ENCODE data around the gene CC2D1A. TPM values are rescaled to one million over a fixed set of nuclear protein-coding genes. Genes with fewer than 3 reads are reported as not detected.
"Not testable (repeated sequence)": the region's sequence is repeated elsewhere in the genome, so short reads cannot be mapped to it uniquely, and the experiment has no call there.

CC2D1A gene
- total RNA-seq, 2 experiments from 2014 or later, result 25.8 to 31.0 TPM

GRCh38 chr19:13909430-13909829 is 3.4 kb downstream of the CC2D1A start:
- no peak for DNase-seq
- Mint-ChIP-seq H3K4me3 (no peak overlapping the region), H3K27ac (no peak overlapping the region), H3K9me3 (no peaks in the 10 kb centered on the region), H3K4me1 (ENCODE audit: low read depth) (peaks cover 20% of the 10 kb centered on the region), H3K27me3 (no peaks in the 10 kb centered on the region), H3K36me3 (peaks cover 21% of the 10 kb centered on the region)
- intact Hi-C loops (cut with micrococcal nuclease), result no loop called here
- CTCF ChIA-PET, result interaction anchor here (0.6 kb wide), 1 partner anchor 139 kb away, joined by 3 read pairs; no protein-coding TSS in a partner anchor
- POLR2A ChIA-PET, result interaction anchor here (0.7 kb wide), 1 partner anchor 12 kb away, joined by 5 read pairs; no protein-coding TSS in a partner anchor

DNA sequence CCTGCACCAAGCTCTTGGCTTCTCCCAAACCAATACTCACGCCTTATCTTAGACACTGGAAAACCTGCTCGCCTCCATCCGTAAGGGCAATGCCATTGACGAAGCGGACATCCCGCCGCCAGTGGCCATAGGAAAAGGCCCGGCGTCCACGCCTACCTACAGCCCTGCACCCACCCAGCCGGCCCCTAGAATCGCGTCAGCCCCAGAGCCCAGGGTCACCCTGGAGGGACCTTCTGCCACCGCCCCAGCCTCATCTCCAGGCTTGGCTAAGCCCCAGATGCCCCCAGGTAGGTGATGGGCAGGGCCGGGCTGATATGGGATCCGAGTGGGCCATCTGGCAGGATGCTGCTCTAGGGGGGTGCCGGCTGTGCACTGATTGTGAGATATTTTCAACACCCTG is 7.4 kb downstream of the CC2D1A start:
- H3K4me1 Mint-ChIP-seq (ENCODE audit: low read depth), result no peaks in the 10 kb centered on the region
- peaks cover 20% of the 10 kb centered on the region for H3K36me3 Mint-ChIP-seq
- no peak overlapping the region for H3K27ac Mint-ChIP-seq
- CTCF ChIA-PET, result interaction anchor here (1.5 kb wide), 1 partner anchor 159 kb away, joined by 3 read pairs; the partner anchor contains the start of gene MISP3
- H3K27me3 Mint-ChIP-seq, result no peaks in the 10 kb centered on the region
- no peak overlapping the region for H3K4me3 Mint-ChIP-seq
- POLR2A ChIA-PET, result no interaction called here
- no peak for DNase-seq
- intact Hi-C loops (cut with micrococcal nuclease), result no loop called here
- H3K9me3 Mint-ChIP-seq, result no peaks in the 10 kb centered on the region

- peaks cover 18% of the 10 kb centered on the region for H3K36me3 Mint-ChIP-seq
- H3K27ac Mint-ChIP-seq, result no peak overlapping the region
These were observed 8.8 kb downstream of the CC2D1A start for GRCh38 chr19:13914777-13915176.

GRCh38 chr19:13917888-13918406 is 11.9 kb downstream of the CC2D1A start:
- Mint-ChIP-seq H3K27ac (no peak overlapping the region), H3K4me1 (ENCODE audit: low read depth) (no peaks in the 10 kb centered on the region), H3K27me3 (no peaks in the 10 kb centered on the region), H3K4me3 (no peak overlapping the region), H3K9me3 (peaks cover 7% of the 10 kb centered on the region), H3K36me3 (peaks cover 29% of the 10 kb centered on the region)
- ChIA-PET CTCF (interaction anchor here (0.6 to 0.8 kb wide), 2 partner anchors 16 to 554 kb away, joined by 3 read pairs; no protein-coding TSS in a partner anchor), POLR2A (no interaction called here)
- intact Hi-C loops (cut with micrococcal nuclease), result no loop called here
- no peak for DNase-seq

More at GRCh38 chr19:13914777-13915176, 8.8 kb downstream of the CC2D1A start:
- intact Hi-C loops (cut with micrococcal nuclease), result no loop called here
- no peaks in the 10 kb centered on the region for H3K4me1 Mint-ChIP-seq (ENCODE audit: low read depth)
- ChIA-PET POLR2A (no interaction called here), CTCF (interaction anchor here (1.5 kb wide), 1 partner anchor 157 kb away, joined by 3 read pairs; the partner anchor contains the start of gene MISP3)
- H3K4me3 Mint-ChIP-seq, result no peak overlapping the region
- no peaks in the 10 kb centered on the region for H3K9me3 Mint-ChIP-seq
- no peaks in the 10 kb centered on the region for H3K27me3 Mint-ChIP-seq
- no peak for DNase-seq

DNA sequence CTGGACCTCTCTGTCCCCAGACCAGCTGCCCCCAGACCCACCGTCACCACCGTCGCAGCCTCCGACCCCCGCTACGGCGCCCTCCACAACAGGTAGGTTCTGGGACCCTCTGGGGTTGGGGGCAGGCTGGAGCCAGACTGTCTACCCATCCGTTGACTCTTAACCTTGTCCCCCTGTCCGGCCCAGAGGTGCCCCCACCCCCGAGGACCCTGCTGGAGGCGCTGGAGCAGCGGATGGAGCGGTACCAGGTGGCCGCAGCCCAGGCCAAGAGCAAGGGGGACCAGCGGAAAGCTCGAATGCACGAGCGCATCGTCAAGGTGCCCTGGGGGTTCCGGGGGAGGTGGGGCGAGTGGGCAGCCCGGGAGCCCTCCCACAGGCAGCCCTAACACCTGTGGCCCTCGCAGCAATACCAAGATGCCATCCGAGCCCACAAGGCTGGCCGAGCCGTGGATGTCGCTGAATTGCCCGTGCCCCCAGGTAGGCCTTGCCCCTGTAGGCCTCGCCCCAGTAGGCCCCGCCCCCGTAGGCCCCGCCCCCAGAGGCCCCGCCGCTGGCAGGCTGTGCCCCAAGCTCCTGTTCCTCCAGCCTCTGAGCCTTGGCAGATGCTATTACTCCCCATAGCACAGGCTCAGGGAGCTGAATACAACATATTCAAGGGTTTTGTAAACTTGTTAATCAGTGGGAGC is 12.9 kb downstream of the CC2D1A start:
- intact Hi-C loops (cut with micrococcal nuclease), result no loop called here
- peaks cover 31% of the 10 kb centered on the region for H3K36me3 Mint-ChIP-seq
- peaks cover 7% of the 10 kb centered on the region for H3K9me3 Mint-ChIP-seq
- H3K27me3 Mint-ChIP-seq, result no peaks in the 10 kb centered on the region
- ChIA-PET POLR2A (no interaction called here), CTCF (interaction anchor here (0.6 to 0.8 kb wide), 3 partner anchors 16 to 553 kb away, joined by 3 read pairs; no protein-coding TSS in a partner anchor)
- no peak for DNase-seq
- H3K4me3 Mint-ChIP-seq, result no peak overlapping the region
- no peak overlapping the region for H3K27ac Mint-ChIP-seq
- no peaks in the 10 kb centered on the region for H3K4me1 Mint-ChIP-seq (ENCODE audit: low read depth)

DNA sequence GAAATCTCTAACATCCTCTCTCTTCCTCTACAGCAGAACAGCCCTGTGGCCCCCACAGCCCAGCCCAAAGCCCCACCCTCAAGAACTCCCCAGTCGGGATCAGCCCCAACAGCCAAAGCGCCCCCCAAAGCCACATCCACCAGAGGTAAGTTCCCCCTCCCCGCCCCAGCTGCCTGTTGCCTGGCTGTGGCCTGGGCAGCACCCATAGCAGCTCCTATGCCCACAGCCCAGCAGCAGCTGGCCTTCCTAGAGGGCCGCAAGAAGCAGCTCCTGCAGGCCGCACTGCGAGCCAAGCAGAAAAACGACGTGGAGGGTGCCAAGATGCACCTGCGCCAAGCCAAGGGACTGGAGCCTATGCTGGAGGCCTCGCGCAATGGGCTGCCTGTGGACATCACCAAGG is 14.5 kb downstream of the CC2D1A start:
- intact Hi-C loops (cut with micrococcal nuclease), result no loop called here
- POLR2A ChIA-PET, result interaction anchor here (0.6 kb wide), 1 partner anchor 12 kb away, joined by 5 read pairs; no protein-coding TSS in a partner anchor
- Mint-ChIP-seq H3K4me1 (ENCODE audit: low read depth) (no peaks in the 10 kb centered on the region), H3K9me3 (peaks cover 7% of the 10 kb centered on the region), H3K27me3 (no peaks in the 10 kb centered on the region), H3K27ac (no peak overlapping the region), H3K36me3 (peaks cover 34% of the 10 kb centered on the region), H3K4me3 (no peak overlapping the region)
- CTCF ChIA-PET, result interaction anchor here (0.6 to 1.7 kb wide), 4 partner anchors 14 to 1155 kb away, joined by 3 to 4 read pairs (median 4); no protein-coding TSS in a partner anchor
- no peak for DNase-seq

GRCh38 chr19:13920940-13921747 is 15.1 kb downstream of the CC2D1A start:
- H3K4me3 Mint-ChIP-seq, result no peak overlapping the region
- CTCF ChIA-PET, result interaction anchor here (0.6 to 1.7 kb wide), 5 partner anchors 14 to 1156 kb away, joined by 3 to 4 read pairs (median 3); partner anchors contain the start of gene MISP3
- H3K36me3 Mint-ChIP-seq, result peaks cover 34% of the 10 kb centered on the region

DNA sequence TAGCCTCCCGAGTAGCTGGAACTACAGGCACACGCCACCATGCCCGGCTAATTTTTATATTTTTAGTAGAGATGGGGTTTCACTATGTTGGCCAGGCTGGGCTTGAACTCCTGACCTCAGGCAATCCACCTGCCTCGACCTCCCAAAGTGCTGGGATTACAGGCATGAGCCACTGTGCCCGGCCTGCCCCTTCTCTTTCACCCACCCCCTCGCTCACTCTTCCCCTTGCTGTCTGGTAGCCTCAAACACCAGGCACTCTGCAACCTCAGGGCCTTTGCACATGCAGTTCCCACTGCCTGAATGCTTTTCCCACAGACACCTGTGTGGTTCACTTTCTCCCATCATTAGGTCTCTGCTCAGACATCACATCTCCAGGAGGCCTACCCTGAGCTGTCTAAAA is 16.1 kb downstream of the CC2D1A start:
- H3K27ac Mint-ChIP-seq, POLR2A ChIA-PET, DNase-seq: not testable (repeated sequence)

More at GRCh38 chr19:13920940-13921747, 15.1 kb downstream of the CC2D1A start:
- Mint-ChIP-seq H3K9me3 (peaks cover 7% of the 10 kb centered on the region), H3K4me1 (ENCODE audit: low read depth) (no peaks in the 10 kb centered on the region), H3K27me3 (no peaks in the 10 kb centered on the region), H3K27ac (peak overlapping the region; percentile 51)
- peak; percentile 56 for DNase-seq
- intact Hi-C loops (cut with micrococcal nuclease), result no loop called here
- POLR2A ChIA-PET, result interaction anchor here (0.6 kb wide), 1 partner anchor 12 kb away, joined by 5 read pairs; no protein-coding TSS in a partner anchor

GRCh38 chr19:13923194-13923987 is 17.4 kb downstream of the CC2D1A start:
- intact Hi-C loops (cut with micrococcal nuclease), result no loop called here
- no peak overlapping the region for H3K4me3 Mint-ChIP-seq
- no peak for DNase-seq
- H3K27me3 Mint-ChIP-seq, result no peaks in the 10 kb centered on the region
- no peaks in the 10 kb centered on the region for H3K4me1 Mint-ChIP-seq (ENCODE audit: low read depth)
- POLR2A ChIA-PET, result no interaction called here
- H3K9me3 Mint-ChIP-seq, result peaks cover 7% of the 10 kb centered on the region
- CTCF ChIA-PET, result interaction anchor here (1.1 to 1.5 kb wide), 2 partner anchors 125 to 136 kb away, joined by 3 to 4 read pairs; no protein-coding TSS in a partner anchor
- no peak overlapping the region for H3K27ac Mint-ChIP-seq
- peaks cover 47% of the 10 kb centered on the region for H3K36me3 Mint-ChIP-seq

More for the DNA sequence above, 16.1 kb downstream of the CC2D1A start:
- CTCF ChIA-PET, result interaction anchor here (1.1 to 1.7 kb wide), 3 partner anchors 15 to 151 kb away, joined by 3 to 4 read pairs (median 3); partner anchors contain the start of gene MISP3
- H3K4me1 Mint-ChIP-seq (ENCODE audit: low read depth); H3K4me3 Mint-ChIP-seq; intact Hi-C loops (cut with micrococcal nuclease); H3K9me3 Mint-ChIP-seq; H3K27me3 Mint-ChIP-seq: not testable (repeated sequence)
- peaks cover 40% of the 10 kb centered on the region for H3K36me3 Mint-ChIP-seq

DNA sequence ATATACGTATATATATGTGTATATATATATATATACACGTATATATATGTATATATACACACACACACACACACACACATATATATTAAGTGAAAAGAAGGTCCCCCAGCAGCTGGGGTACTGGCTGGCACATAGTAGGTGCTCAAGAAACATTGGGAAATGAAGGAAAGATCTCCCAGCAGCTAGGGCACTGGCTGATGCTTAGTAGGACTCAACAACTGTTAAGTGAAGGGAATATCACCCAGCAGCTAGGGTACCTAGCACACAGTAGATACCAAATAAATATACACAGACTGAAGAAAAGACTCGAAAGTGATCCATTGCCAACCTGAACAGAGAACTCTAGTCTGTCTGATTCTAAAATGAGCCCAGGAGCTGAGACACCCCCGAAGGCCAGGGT is 20.0 kb downstream of the CC2D1A start:
- CTCF ChIA-PET, result interaction anchor here (1.2 kb wide), 1 partner anchor 133 kb away, joined by 3 read pairs; no protein-coding TSS in a partner anchor

GRCh38 chr19:13926715-13927114 is 20.7 kb downstream of the CC2D1A start:
- Mint-ChIP-seq H3K4me1 (ENCODE audit: low read depth) (no peaks in the 10 kb centered on the region), H3K9me3 (no peaks in the 10 kb centered on the region), H3K27me3 (no peaks in the 10 kb centered on the region), H3K4me3 (no peak overlapping the region), H3K36me3 (peaks cover 32% of the 10 kb centered on the region), H3K27ac (no peak overlapping the region)
- ChIA-PET CTCF (interaction anchor here (1.2 kb wide), 1 partner anchor 132 kb away, joined by 3 read pairs; no protein-coding TSS in a partner anchor), POLR2A (no interaction called here)
- DNase-seq, result no peak
- intact Hi-C loops (cut with micrococcal nuclease), result no loop called here

More for the DNA sequence above, 20.0 kb downstream of the CC2D1A start:
- intact Hi-C loops (cut with micrococcal nuclease), result no loop called here
- Mint-ChIP-seq H3K27me3 (no peaks in the 10 kb centered on the region), H3K27ac (no peak overlapping the region), H3K4me1 (ENCODE audit: low read depth) (no peaks in the 10 kb centered on the region), H3K36me3 (peaks cover 39% of the 10 kb centered on the region), H3K4me3 (no peak overlapping the region), H3K9me3 (peaks cover 2% of the 10 kb centered on the region)
- POLR2A ChIA-PET, result interaction anchor here (0.6 kb wide), 1 partner anchor 10 kb away, joined by 3 read pairs; no protein-coding TSS in a partner anchor
- DNase-seq, result no peak

All from activated CD4-positive, alpha-beta memory T cell treated with anti-CD3 and anti-CD28 coated beads for 36 hours (primary cell).